ENCODE data around the gene SYT15.
"Not testable (repeated sequence)": the region's sequence is repeated elsewhere in the genome, so short reads cannot be mapped to it uniquely, and the experiment has no call there.

The SYT15 gene

DNA sequence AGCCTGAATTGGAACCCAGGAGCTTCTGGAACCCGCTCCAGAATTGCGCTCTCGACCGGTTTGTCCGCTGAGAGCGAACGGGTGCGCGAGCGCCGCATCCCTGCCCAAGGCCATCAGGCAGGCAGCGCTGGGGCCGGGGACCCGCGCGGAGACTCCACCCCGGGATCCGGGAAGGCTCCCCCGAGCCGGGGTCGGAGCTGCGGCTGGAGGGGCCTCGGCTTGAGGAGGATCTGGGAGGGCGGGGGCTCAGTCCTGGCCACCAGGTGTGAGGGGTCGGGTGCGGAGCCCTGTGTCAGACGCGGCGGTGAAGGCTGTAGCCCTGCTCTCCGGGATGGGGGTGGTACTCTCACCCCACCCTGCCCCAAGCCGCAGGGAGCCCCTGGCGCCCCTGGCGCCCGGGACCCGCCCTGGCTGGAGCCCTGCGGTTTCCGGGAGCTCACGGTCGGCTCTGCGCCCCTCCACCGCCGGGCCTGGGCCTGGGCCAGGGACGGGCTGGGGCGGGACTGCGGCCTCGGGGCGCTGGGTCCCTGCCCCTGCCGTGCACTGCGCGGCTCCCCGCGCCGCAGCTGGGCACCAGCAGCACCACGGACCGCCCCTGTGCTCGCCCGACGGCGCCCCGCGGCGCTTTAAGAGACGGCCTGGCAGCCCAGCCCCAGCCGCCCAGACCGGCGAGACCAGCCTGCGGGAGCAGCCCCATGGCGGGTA lies at the start of gene SYT15:
Gene SYT15 (plus strand): TSS at position 655 of the 705 bp plus-strand sequence. CDS start 41 bp downstream, at position 696.
- in situ Hi-C loops (cut with MboI; ENCODE audit: low sequenced_read_pairs) = not testable (repeated sequence)

DNA sequence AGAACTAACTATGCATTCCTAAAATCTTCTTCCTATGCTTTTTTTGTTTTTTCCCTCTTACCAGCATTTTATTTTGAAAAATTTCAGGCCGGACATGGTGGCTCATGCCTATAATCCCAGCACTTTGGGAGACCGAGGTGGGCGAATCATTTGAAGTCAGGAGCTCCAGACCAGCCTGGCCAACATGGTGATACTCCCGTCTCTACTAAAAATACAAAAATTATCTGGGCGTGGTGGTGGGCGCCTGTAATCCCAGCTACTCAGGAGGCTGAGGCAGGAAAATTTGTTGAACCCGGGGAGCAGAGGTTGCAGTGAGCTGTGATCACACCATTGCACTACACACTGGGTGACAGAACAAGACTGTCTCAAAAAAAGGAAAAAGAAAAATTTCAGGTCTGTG lies 49.2 kb upstream of the SYT15 start:
- in situ Hi-C loops (cut with MboI; ENCODE audit: low sequenced_read_pairs) = not testable (repeated sequence)

GRCh38 chr10:46530249-46531186 lies 48.4 kb upstream of the SYT15 start:
- in situ Hi-C loops (cut with MboI; ENCODE audit: low sequenced_read_pairs) = no loop called here

- in situ Hi-C loops (cut with MboI; ENCODE audit: low sequenced_read_pairs) = not testable (repeated sequence)
Observed at GRCh38 chr10:46532256-46532655, 46.7 kb upstream of the SYT15 start.

- in situ Hi-C loops (cut with MboI; ENCODE audit: low sequenced_read_pairs) = no loop called here
Observed at GRCh38 chr10:46534828-46535524, 44.0 kb upstream of the SYT15 start.

- in situ Hi-C loops (cut with MboI; ENCODE audit: low sequenced_read_pairs) = no loop called here
Observed at GRCh38 chr10:46536171-46536570, 42.8 kb upstream of the SYT15 start.

- in situ Hi-C loops (cut with MboI; ENCODE audit: low sequenced_read_pairs) = no loop called here
Observed at GRCh38 chr10:46536781-46537180, 42.1 kb upstream of the SYT15 start.

DNA sequence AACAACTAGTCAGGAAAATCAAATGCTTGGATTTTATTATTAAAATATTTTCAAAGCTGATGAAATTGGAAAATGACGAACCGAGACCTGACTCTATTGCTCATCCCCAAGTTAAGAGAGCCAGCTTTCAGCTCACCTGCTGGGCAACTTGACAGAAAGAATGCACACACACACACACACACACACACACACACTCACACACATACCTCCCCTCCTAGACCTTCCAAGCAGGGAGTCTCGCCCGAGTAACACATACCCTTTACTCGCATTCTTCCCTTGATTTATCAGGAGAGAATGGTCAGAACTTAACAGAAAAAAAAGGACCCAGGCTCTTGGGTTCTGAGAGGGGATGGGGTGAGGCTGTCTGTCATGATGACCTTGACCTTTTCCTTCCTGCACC lies 41.6 kb upstream of the SYT15 start:
- in situ Hi-C loops (cut with MboI; ENCODE audit: low sequenced_read_pairs) = no loop called here

DNA sequence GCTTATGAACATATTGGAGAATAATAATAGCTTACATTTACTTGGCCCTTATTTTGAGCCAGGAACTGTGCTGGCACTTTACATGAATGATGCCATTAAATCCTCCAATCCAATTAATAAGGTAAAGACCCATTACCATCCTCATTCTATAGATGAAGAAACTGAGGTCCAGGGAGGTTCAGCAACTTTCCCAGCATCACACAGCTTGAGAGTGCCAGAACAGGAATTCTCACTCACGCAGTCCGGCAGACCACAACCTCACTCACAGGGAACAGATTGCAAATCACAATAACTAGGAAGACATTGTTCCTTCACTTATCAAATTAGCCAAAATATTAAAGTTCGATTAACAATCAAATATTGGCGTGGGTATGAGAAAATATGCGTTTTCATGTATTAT lies 40.8 kb upstream of the SYT15 start:
- in situ Hi-C loops (cut with MboI; ENCODE audit: low sequenced_read_pairs) = no loop called here

- in situ Hi-C loops (cut with MboI; ENCODE audit: low sequenced_read_pairs) = no loop called here
Observed at GRCh38 chr10:46538717-46539426, 40.1 kb upstream of the SYT15 start.

DNA sequence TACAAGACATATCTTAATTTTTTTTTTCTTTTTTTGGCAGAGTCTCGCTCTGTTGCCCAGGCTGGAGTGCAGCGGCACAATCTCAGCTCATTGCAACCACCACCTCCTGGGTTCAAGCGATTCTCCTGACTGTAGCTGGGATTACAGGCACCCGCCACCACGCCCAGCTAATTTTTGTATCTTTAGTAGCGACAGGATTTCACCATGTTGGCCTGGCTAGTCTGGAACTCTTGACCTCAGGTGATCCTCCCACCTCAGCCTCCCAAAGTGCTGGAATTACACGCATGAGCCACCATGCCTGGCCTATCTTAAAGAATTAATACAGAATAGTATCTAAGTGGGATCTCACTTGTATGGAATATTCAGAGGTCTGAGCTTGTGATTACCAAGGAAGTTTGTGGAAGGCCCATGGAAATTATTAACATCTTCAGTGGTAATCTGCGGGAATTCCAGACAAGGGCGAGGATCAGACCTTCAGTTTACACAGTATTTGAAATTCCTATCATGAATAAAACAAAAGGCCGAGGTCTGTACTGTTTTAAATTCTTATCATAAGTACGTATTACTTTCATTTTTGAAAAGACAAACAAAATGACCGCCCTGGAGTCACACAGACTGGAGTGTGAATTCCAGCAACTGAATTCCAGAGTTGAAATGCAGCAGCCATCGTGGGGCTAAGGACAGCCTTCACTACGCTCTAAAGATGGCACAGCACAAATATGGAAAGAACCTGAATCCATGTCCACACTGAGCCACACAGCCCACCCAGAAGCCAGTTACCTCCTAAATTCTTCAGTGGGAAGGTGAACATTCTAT lies 39.1 kb upstream of the SYT15 start:
- in situ Hi-C loops (cut with MboI; ENCODE audit: low sequenced_read_pairs) = no loop called here

DNA sequence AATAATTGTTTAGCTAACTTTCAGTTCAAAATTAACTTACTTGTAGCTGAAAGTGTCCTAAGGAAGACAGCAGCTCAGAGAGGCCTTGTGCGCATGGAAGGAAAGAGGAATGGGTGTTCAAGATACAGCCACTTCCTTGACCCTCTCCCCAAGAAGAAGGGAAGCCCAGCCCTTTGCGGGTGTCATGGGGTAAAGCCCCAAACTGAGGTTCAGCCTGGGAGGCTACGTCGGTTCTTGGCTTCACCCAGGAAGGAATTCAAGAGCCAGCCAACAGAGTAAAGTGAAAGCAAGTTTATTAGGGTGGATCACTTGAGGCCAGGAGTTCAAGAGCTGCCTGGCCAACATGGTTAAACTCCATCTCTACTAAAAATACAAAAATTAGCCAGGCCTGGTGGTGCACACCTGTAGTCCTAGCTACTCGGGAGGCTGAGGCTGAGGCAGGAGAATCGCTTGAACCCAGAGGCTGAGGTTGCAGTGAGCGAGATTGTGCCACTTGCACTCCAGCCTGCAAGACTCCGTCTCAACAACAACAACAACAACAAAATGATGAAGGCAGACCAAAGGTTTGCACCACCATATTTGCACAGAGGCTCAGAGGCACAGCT lies 38.4 kb upstream of the SYT15 start:
- in situ Hi-C loops (cut with MboI; ENCODE audit: low sequenced_read_pairs) = no loop called here

- in situ Hi-C loops (cut with MboI; ENCODE audit: low sequenced_read_pairs) = no loop called here
Observed at GRCh38 chr10:46541017-46541661, 37.8 kb upstream of the SYT15 start.

DNA sequence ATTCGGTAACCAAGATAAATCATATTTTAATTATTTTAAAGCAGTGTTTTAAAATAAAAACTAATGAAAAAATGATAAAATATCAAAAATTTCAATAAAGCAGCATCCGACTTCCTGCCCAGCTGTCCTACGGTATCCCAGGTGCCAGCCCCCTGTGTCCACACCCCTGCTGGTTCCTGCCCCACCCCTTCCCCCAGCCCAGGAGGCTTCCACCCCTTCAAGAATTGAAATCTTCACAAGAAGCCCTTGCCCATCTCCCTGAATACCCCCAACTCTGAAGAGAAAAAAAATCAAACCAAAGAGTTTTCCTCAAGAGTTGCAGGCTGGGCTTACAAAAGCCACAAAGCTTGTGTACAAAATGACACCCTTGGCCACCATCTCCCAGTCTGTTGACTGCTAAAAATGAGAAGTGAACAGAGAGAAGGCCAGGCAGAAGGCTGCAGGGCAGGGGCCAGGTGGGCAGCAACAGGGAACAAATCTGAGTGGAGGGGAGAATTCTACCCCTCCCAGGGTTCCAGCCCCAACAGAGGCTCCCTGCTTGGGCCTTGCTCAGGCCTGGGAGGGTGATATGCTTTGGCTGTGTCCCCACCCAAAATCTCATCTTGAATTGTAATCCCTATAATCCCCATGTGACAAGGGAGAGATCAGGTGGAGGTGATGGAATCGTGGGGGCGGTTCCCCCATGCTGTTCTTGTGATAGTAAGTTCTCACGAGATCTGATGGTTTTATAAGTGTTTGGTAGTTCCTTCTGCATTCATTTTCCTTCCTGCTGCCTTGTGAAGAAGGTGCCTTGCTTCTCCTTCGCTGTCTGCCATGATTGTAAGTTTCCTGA lies 37.0 kb upstream of the SYT15 start:
- in situ Hi-C loops (cut with MboI; ENCODE audit: low sequenced_read_pairs) = no loop called here

GRCh38 chr10:46542567-46543465 lies 36.1 kb upstream of the SYT15 start:
- in situ Hi-C loops (cut with MboI; ENCODE audit: low sequenced_read_pairs) = no loop called here

- in situ Hi-C loops (cut with MboI; ENCODE audit: low sequenced_read_pairs) = no loop called here
Observed at GRCh38 chr10:46543466-46544377, 35.2 kb upstream of the SYT15 start.

Data from hTERT RPE-1 (cell line).